GM18870 (cell line): ENCODE measurements around the gene CCDC137.

Source experiments
- ATAC-seq: cut with Tn5 transposase; IDR thresholded peaks from one replicate; pipeline ENCODE4 v1.9.1; 2021; ENCODE audit warnings: moderate library complexity; ENCODE audit not compliant: unreplicated experiment

The CCDC137 gene

DNA sequence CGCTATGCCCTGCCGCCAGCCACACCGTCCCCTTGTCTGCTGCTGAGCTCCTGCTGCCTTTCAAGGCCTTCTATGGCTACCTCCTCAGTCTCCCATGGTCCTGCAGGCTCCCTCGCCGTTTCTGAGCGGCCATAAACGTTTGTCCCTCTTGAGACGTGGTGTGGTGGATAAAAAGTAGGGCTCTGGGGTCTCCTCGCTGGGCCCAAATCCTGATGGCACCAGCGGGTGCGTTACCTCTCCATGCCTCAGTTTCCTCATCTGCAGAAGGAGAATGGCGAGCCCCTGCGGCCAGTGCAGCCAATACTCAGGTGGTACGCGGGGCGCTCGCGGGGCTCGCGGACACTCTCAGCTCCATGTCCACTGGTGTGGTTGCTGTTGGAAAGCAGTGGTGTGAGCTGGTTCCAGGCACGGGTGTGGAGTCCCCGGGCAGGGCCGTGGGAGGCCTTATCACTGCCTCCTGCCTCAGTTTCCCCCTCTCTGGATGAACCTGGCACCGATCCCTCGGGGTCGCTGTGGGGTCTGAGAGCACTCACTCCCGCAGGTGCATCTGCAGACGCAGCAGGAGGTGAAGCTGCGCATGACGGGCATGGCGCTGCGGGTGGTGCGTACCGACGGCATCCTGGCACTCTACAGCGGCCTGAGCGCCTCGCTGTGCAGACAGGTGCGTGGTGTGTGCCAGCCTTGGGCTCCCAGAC is 48.0 kb downstream of the CCDC137 start:
- ATAC-seq, result no peak

DNA sequence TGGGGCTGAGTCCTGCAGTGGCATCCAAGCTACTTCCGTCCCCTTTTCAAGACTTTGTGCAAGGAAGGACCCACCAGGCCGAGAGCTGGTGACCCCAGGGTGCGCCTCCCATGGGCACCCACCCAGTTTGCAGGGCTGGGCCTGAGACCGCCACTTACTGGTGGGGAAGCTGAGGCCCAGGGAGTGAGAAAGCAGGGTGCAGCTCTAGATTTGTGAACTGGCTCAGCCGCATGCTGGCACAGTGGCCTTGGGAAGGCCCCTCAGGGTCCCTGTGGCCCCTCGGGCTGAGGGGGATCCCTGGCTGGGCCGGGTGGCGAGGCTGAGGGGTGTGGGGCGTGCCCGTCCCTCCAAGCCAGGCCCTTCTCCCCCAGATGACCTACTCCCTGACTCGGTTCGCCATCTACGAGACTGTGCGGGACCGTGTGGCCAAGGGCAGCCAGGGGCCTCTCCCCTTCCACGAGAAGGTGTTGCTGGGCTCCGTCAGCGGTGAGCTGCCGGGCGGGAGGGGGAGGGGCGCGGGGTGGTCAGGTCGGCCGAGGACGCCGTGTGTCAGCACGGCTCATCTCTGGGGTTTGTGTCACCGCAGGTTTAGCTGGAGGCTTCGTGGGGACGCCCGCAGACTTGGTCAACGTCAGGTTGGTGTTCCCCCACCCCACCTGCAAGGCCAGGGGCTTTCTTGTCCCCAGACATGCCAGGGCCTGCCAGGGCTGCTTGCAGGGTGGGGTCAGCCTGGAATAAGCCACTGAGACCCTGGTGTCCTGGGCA is 48.8 kb downstream of the CCDC137 start:
- ATAC-seq, result no peak

DNA sequence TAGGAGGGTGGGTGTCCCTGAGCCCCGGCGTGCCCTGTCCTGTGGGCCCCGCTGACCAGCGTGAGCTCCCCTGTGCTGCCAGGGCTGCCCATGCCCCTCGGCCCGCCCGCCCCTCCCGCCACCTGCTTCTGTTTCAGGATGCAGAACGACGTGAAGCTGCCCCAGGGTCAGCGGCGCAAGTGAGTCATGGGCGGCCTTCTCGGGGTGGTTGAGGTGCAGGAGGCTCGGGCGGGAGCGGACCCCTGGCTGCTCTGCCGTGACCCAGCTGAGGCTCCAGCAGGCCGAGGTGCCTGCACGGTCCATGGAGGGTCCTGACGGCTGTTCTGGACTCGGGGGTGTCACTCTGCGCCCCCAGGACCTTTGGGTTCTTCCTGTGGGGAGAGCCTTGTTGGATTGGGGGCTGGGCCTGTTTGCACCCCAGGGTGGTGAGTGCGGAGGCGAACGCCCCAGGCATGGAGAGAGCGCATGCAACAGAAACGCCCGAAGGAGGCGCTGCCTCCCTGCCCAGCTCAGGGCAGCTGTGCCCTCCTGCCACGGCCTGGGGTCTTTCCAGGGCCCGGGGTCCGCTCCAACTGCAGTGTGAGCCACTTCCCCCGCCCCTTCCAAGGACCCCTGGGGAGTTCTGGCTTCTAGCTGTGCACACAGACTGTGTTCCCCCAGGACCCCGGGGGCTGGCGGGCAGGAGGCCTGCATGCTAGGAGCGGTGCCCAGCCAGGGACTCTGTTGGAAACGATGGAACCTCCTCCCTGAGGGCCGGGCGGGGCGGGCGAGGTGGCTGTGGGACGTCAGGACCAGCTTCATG is 49.5 kb downstream of the CCDC137 start:
- ATAC-seq, result no peak

DNA sequence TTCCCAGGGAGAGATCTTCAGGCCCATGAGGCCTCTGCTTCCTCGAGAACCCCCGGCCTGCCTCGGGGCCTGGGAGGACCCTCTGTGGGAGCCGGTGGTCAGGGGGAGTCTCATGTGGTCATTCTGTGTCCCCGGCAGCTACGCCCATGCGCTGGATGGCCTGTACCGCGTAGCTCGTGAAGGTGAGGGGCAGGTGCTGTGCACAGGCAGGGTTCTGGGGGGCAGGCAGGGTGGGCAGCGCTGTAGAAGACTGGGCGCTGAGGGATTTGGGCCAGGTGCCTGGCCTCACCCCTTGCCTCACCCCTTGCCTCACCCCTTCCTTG is 50.1 kb downstream of the CCDC137 start:
- ATAC-seq, result no peak

DNA sequence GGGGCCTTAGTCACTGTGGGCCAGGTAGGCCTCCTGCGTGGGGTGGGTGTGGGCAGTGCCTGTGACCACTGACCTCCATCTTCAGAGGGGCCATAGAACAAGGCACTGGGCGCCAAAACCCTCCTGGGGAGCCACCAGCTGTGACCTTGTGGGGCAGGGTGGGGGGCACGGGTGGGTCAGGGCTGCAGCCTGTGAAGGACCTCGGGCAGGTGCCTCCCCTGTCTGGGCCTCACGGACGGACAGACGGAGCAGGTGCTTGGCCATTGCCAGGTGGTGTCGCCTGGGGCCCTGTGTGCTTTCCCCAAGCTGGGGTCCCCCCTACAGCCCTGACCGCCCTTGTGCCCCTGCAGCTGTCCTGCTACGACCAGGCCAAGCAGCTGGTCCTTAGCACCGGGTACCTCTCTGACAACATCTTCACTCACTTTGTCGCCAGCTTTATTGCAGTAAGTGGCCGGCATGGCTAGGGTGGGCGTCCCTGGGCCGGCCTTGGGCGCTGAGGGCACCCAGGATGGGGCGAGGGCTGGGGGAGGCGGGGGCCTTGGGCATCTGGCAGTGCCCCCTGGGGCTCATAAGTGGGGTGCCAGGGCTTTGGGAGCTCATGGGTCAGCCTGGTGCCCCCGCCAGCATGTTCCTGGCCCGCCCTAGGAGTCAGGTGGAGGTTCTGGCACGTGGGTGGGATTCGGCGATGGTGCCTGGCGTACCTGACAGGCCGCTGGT is 50.7 kb downstream of the CCDC137 start:
- no peak for ATAC-seq

DNA sequence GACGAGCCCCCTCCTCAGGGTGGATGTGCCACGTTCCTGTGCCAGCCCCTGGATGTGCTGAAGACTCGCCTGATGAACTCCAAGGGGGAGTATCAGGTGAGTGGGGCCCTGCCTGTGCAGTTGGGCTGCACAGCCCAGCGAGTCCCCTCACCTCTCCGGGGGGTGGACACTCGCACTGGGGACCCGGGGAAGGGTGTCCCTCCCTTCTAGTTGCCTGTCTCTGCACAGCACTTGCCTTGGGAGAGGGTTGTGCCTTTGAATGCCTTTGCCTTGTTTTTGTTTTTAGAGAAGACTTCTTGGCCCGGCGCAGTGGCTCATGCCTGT is 51.2 kb downstream of the CCDC137 start:
- no peak for ATAC-seq

DNA sequence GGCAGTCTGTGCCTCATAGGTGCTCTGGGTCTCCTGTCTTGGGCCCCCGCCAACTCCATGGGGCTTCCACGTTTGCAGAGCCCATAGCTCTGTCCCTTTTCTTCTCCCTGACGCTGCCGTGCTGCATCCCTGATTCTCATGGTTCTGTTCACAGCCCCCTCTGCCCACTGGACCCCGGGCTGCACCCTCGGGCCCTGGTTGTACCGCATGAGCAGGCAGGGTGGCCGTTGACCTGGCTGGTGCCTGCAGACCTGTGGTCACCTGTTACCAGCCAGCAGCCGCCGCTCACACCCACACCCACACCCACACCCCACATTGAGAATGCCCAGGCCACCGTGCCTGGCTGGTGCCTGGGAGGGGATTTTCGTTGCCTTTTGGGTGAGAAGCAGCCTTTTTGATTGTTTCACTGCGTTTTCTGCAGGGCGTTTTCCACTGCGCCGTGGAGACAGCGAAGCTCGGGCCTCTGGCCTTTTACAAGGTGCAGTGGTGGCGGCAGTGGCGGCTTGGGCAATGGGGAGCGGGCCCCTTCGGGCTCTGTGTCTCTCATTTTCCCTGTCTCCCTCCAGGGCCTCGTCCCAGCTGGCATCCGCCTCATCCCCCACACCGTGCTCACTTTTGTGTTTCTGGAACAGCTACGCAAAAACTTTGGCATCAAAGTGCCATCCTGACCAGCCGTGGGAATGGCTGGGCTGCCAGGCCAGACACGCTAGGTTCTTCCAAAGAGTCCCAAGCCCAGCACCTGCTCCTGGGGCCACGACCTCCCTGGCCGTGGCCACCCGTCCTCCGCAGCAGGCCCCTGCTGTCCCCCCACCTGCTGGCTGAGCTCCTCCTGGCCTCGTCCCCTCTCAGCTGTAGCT is 53.1 kb downstream of the CCDC137 start:
- no peak for ATAC-seq

DNA sequence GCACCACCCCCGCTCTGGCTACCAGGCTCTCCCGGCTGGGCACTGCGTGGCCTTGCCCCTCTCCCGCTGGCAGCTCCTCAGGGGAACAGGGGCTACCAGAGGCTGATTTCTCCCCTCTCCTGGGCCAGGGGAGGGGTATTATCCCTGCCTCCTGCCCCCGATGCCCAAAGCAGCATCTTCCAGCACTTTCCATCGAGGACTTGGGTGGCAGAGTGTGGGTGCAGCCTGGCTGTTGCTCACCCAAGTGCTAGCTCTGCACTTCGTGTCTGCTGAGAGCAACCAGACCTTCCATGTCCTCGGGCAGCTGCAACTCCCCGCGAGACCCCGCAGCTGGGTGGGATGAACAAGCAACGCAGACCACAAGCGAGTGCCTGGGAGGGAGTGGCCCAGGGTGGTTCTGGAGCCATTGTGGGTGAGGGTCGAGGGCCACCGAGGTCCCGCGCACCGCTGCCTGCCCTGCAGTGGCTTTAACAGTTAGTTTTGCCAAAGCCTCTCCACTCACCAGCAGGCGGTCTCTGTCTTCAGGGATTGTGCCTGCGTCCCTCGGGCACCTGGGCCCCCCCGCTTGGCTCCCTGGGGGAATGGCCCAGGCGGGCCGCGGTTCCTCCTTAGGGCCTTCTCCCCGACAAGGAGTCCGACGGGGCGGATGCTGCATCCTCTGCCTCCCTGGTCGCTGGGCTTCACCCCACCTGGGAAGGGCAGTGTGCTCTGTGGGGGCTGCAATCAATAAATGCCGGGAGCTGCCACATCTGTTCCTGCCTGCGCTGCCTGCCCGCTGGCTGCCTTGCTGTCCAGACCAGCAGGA is 53.9 kb downstream of the CCDC137 start:
- no peak for ATAC-seq

DNA sequence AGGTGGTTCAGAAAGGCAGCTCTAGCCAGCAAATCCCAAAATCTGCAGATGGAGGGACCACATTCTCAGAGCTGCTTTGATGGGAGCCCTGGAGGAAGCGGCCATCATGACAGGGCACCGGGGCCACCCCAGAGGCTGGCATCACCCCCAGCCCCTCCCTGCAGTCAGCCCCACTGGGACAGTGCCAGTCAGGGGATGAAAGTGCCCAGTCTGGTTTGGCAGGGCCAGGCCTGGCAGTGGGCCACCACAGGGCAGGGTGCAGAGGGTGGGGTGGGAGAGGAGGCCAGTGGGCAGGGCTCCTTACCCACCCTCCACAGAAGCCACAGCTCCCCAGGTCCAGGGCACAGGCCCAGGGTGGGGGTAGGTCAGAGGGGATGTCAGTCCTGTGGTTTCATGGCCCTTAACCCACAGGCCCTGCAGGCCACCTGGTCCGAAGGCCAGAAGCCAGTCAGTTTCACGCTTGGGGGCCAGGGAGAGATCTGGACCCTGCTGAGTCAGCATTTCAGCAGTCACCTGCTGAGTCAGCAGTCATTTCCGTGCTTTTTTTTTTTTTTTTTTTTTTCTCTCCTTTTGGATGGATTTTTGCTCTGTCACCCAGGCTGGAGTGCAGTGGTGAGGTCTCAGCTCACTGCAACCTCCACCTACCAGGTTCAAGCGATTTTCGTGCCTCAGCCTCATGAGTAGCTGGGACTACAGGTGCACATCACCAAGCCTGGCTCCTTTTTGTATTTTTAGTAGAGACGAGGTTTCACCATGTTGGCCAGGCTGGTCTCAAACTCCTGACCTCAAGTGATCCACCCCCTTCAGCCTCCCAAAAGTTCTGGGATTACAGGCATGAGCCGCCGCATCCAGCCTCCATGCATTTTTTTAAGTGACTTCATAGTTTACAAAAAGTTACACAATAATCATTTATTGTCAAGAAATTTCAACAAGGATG is 55.9 kb downstream of the CCDC137 start:
- no peak for ATAC-seq
